Activated naive CD8-positive, alpha-beta T cell (primary cell): ENCODE measurements around the gene KLK6.
"Not testable (repeated sequence)": the region's sequence is repeated elsewhere in the genome, so short reads cannot be mapped to it uniquely, and the experiment has no call there.

ENCODE experiments used
- H3K27ac Mint-ChIP-seq: one replicate; pipeline ENCODE4 v1.8.0; 2021; ENCODE audit warnings: mixed read lengths
- H3K27me3 Mint-ChIP-seq: one replicate; pipeline ENCODE4 v1.8.0; 2021; ENCODE audit warnings: mixed read lengths
- H3K36me3 Mint-ChIP-seq: one replicate; pipeline ENCODE4 v1.8.0; 2021; ENCODE audit warnings: mixed read lengths
- H3K4me1 Mint-ChIP-seq: one replicate; pipeline ENCODE4 v1.8.0; 2021; ENCODE audit warnings: low read depth, mixed read lengths
- H3K4me3 Mint-ChIP-seq: one replicate; pipeline ENCODE4 v1.8.0; 2021; ENCODE audit warnings: mild to moderate bottlenecking, mixed read lengths
- H3K9me3 Mint-ChIP-seq: one replicate; pipeline ENCODE4 v1.8.0; 2021; ENCODE audit warnings: low read depth, mixed read lengths

Gene KLK6

DNA sequence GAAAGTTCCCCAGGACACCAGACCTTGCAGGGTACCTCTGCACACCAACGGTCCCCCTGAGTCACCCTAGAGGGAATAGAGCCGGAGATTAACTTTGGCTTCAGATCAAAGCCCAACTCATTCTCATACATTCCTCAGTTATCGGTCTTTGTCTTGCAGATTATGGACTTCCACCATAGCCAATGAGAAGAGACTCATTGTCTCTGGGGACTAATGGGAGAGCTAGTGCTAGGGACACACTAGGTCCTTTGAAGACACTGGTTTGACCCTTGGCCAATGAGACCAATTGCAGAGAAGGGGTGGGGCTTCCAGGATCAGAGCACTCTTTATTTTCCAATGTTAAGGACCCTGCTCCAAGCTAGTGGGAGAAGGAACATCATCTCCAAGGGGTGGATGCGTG lies 8.2 kb upstream of the KLK6 start:
- no peaks in the 10 kb centered on the region for H3K36me3 Mint-ChIP-seq
- peaks cover 37% of the 10 kb centered on the region for H3K27me3 Mint-ChIP-seq
- no peak overlapping the region for H3K4me3 Mint-ChIP-seq
- no peak overlapping the region for H3K27ac Mint-ChIP-seq
- no peaks in the 10 kb centered on the region for H3K4me1 Mint-ChIP-seq
- no peaks in the 10 kb centered on the region for H3K9me3 Mint-ChIP-seq

DNA sequence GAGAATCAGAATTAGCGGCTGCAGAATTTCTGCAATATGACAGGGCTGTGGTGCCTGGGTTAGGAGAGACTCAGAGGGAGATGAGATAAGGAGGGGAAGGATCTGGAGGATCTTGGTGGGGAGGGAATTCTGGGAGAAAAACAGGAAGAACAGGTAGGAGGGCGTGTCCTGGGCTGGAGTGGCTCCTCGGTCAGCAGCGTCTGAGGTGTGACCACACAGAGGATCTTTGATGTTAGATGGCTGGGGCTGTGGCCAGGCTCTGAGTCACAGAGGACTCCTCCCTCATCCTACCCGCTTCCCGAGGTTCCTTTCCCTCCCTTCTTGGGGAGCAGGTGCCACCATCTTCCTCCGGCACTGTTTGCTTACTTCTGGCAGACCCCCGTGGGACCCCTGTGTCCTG lies 6.4 kb upstream of the KLK6 start:
- Mint-ChIP-seq H3K9me3 (no peaks in the 10 kb centered on the region), H3K4me1 (no peaks in the 10 kb centered on the region), H3K27ac (no peak overlapping the region), H3K27me3 (peaks cover 32% of the 10 kb centered on the region), H3K36me3 (no peaks in the 10 kb centered on the region), H3K4me3 (no peak overlapping the region)

DNA sequence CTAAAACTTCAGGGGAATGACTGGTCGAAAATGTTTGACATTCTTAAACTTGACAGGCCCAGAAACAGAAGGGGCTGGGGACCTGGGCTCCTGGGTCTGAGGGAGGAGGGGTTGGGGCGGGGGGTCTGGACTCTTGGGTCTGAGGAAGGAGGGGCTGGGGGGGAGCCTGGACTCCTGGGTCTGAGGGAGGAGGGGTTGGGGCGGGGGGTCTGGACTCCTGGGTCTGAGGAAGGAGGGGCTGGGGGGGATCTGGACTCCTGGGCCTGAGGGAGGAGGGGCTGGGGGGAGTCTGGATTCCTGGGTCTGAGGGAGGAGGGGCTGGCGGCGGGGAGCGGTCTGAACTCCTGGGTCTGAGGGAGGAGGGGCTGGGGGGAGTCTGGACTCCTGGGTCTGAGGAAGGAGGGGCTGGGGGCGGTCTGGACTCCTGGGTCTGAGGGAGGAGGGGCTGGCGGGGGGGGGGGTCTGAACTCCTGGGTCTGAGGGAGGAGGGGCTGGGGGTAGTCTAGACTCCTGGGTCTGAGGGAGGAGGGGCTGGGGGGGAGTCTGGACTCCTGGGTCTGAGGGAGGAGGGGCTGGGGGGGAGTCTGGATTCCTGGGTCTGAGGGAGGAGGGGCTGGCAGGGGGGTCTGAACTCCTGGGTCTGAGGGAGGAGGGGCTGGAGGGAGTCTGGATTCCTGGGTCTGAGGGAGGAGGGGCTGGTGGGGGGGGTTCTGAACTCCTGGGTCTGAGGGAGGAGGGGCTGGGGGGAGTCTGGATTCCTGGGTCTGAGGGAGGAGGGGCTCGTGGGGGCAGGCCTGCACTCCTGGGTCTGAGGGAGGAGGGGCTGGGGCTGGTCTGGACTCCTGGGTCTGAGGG lies 5.5 kb upstream of the KLK6 start:
- Mint-ChIP-seq H3K27me3 (peaks cover 36% of the 10 kb centered on the region), H3K36me3 (no peaks in the 10 kb centered on the region), H3K4me1 (no peaks in the 10 kb centered on the region), H3K27ac (no peak overlapping the region), H3K9me3 (no peaks in the 10 kb centered on the region), H3K4me3 (no peak overlapping the region)

DNA sequence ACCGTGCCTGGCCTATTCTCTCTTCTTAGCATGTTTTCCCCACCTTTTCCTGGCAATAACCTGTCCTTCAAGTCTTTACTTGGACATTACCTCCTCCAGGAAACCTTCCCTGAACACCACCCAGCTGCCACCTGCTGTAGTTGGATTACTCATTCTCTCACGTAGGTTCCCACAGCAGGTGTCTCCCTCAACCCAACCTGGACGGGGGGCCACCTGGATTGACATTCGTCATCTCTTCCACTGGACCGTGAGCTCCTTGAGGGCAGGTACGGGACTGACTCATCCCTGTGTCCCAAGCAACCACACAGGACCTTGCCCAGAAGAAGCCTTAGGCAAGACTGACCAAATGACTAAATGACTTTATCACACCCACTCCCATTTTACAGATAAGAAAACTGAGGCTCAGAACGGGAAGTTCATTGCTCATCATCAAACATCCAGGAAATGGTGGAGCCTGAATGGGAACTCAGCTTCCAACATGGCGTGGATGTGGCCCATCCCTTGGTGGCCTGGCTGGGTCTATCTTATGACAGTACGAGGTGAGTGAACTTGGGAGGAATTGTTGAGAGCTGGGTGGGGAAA lies 3.5 kb upstream of the KLK6 start:
- no peaks in the 10 kb centered on the region for H3K9me3 Mint-ChIP-seq
- H3K27ac Mint-ChIP-seq, result no peak overlapping the region
- H3K27me3 Mint-ChIP-seq, result peaks cover 40% of the 10 kb centered on the region
- no peaks in the 10 kb centered on the region for H3K36me3 Mint-ChIP-seq
- no peaks in the 10 kb centered on the region for H3K4me1 Mint-ChIP-seq
- no peak overlapping the region for H3K4me3 Mint-ChIP-seq

DNA sequence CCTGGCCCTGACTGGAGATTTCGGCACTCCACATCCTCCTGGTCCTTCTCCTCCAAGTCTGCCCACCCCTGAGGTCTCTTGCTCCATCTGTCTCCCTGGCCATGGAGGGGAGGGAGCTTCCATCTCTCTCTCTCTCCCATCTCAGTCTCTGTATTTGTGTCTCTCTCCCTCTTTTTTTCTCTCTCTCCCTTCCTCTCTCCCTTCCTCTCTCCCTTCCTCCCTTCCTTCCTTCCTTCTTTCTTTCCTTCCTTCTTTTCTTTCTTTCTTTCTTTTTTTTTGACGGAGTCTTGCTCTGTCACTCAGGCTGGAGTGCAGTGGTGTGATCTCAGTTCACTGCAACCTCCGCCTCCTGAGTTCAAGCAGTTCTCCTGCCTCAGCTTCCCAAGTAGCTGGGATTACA lies 419 bp upstream of the KLK6 start:
- H3K4me1 Mint-ChIP-seq, H3K27ac Mint-ChIP-seq, H3K36me3 Mint-ChIP-seq, H3K9me3 Mint-ChIP-seq, H3K4me3 Mint-ChIP-seq: not testable (repeated sequence)
- peaks cover 30% of the 10 kb centered on the region for H3K27me3 Mint-ChIP-seq

DNA sequence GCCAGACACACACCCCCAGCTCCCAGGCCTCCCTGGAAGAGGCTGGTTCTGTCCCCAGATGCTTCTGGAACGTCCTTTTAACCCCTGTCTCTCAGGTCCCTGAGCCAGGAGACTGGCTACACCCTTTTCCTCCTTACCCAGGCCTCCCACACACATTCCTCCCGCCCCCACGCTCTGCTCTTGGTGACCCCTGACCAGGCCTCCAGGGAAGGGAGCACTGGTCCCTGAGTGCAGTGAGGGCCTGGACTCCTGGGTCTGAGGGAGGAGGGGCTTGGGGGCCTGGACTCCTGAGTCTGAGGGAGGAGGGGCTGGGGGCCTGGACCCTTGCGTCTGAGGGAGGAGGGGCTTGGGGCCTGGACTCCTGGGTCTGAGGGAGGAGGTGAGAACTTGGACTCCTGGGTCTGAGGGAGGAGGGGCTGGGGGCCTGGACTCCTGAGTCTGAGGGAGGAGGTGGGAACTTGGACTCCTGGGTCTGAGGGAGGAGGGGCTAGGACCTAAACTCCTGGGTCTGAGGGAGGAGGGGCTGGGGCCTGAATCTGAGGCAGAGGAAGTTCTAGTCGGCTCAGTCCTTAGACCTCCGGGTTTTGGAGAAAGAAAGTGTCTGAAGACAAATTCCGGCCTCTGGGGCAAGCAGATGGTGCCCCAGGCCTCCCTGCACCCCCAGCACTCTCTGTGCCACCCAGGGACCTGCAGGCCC lies 527 bp downstream of the KLK6 start:
- H3K4me1 Mint-ChIP-seq, result no peaks in the 10 kb centered on the region
- peaks cover 27% of the 10 kb centered on the region for H3K27me3 Mint-ChIP-seq
- H3K27ac Mint-ChIP-seq, result no peak overlapping the region
- no peaks in the 10 kb centered on the region for H3K9me3 Mint-ChIP-seq
- no peak overlapping the region for H3K4me3 Mint-ChIP-seq
- no peaks in the 10 kb centered on the region for H3K36me3 Mint-ChIP-seq

DNA sequence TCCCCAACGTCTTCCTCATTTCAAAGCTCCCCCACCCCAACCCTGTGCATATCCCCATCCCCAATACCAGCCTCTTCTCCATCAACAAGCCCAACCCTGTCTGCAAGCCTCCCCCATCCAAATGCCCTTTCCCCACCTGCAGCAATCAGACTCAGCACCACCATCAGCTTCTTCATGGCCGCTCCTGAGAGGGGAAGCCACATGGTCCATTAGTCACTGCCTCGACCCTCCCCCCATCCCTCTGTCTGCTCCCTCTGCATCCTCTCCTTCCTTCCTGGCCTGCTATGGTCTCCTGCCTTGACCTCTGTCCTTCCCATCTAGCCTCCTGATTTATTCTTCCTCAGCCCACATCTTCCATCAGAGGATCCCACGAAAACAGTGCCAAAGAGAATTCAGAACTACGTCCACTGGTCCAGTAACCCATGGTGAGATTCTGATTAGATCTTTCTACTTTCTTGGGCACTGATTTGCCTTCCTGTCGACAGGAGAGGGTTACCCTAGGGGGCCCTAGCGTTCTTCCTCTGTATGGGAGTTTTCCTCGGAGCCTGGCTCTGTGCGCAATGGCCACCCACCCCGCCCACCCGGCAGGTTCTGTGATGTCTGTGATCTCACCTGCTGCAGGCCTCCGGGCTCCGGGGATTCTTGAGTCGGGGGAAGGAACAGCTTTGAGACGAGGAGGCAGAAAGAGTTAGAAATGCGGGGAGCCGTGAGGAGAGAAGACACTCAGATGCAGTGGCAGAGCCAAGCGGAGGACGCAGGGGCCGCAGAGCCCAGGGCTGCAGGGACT lies 1.3 kb downstream of the KLK6 start:
- no peaks in the 10 kb centered on the region for H3K36me3 Mint-ChIP-seq
- H3K4me3 Mint-ChIP-seq, result no peak overlapping the region
- H3K27ac Mint-ChIP-seq, result no peak overlapping the region
- H3K4me1 Mint-ChIP-seq, result no peaks in the 10 kb centered on the region
- no peaks in the 10 kb centered on the region for H3K9me3 Mint-ChIP-seq
- peaks cover 30% of the 10 kb centered on the region for H3K27me3 Mint-ChIP-seq

DNA sequence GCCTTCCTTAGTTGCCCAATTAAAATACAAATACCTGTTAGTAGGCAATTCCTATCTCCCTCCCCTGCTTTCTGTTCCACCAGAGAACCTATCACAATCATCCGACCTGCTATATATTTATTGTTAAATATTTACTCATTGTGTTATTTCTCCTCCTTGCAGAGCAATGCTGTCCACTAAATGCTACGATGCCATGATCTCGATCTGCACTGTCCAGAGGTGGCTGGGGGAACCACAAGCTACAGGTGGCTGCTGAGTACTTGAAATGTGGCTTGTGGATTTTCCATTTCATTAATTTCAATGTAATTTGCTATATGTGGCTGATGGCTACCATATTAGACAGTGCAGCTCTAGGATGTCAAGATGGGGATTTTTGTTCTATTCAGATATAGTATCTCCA lies 5.1 kb downstream of the KLK6 start:
- H3K4me3 Mint-ChIP-seq, result no peak overlapping the region
- H3K36me3 Mint-ChIP-seq, result no peaks in the 10 kb centered on the region
- H3K27me3 Mint-ChIP-seq, result peaks cover 22% of the 10 kb centered on the region
- no peaks in the 10 kb centered on the region for H3K4me1 Mint-ChIP-seq
- no peak overlapping the region for H3K27ac Mint-ChIP-seq
- H3K9me3 Mint-ChIP-seq, result peaks cover 4% of the 10 kb centered on the region

DNA sequence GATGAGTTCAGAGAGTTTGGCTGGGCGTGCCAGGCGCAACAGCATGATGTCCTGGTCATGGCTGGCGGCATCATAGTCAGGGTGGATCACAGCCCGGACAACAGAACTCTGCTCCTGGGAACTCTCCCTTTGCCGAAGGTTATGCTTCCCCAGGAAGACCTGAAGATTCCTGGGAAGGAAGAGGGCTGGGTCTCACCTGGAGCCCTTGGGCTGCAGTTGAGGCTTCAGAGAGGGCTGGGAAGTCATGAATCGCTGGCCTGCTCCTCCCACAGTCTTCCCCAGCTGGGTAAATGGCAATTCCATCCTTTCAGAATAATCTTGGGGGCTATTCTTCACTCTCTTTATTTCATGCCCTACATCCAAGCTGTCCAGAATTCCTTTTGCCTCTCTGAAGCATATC lies 6.0 kb downstream of the KLK6 start:
- Mint-ChIP-seq H3K36me3 (no peaks in the 10 kb centered on the region), H3K4me3 (no peak overlapping the region), H3K27me3 (peaks cover 27% of the 10 kb centered on the region)

DNA sequence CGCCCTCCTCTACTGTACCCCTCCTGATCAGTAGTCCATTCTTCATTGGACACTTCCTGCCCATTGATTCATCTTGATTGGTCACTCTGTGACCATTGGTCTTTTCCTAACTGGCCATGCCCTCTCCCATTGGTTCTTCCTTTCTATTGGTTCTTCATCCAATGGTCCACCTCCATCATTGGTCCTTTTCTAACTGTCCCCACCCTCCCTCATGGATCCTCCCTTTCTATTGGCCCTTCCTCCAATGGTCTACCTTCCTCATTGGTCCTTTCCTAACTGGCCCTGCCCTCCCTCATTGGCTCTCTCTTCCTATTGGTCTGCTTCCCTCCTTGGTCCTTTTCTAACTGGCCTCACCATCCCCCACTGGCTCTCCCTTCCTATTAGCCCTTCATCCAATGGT lies 7.1 kb downstream of the KLK6 start:
- H3K27ac Mint-ChIP-seq, result no peak overlapping the region
- H3K4me3 Mint-ChIP-seq, result no peak overlapping the region
- peaks cover 4% of the 10 kb centered on the region for H3K9me3 Mint-ChIP-seq
- H3K27me3 Mint-ChIP-seq, result peaks cover 32% of the 10 kb centered on the region
- H3K36me3 Mint-ChIP-seq, result no peaks in the 10 kb centered on the region
- no peaks in the 10 kb centered on the region for H3K4me1 Mint-ChIP-seq

More for the DNA sequence above, 6.0 kb downstream of the KLK6 start:
- no peak overlapping the region for H3K27ac Mint-ChIP-seq
- peaks cover 4% of the 10 kb centered on the region for H3K9me3 Mint-ChIP-seq
- H3K4me1 Mint-ChIP-seq, result no peaks in the 10 kb centered on the region

DNA sequence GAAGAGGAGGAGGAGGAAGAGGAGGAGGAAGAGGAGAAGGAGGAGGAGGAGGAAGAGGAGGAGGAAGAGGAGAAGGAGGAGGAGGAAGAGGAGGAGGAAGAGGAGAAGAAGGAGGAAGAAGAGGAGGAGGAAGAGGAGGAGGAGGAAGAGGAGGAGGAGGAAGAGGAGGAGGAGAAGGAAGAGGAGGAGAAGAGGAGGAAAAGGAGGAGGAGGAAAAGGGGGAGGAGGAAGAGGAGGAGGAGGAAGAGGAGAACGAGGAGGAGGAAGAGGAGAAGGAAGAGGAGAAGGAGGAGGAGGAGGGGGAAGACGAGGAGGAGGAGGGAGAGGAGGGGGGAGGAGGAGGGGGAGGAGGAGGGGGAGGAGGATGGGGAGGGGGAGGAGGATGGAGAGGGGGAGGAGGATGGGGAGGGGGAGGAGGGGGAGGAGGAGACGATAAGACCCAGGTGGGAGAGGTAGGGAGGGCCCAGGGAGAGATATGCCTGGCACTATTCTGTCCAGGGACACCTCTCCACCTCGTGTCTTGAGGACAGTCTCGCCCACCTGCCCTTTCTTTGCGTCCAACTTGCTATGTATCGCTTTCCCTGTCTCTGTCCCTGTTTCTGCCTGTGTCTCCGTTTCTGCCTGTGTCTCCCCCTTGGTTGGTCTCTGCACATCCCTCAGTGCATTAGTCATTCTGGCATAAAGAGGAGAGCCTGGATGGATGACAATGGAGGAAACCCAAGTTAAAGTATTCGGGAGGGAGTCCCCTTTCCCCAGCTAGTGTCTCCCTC lies 9.5 kb downstream of the KLK6 start:
- no peaks in the 10 kb centered on the region for H3K36me3 Mint-ChIP-seq
- H3K9me3 Mint-ChIP-seq, result peaks cover 4% of the 10 kb centered on the region
- H3K4me3 Mint-ChIP-seq, result no peak overlapping the region
- no peak overlapping the region for H3K27ac Mint-ChIP-seq
- H3K27me3 Mint-ChIP-seq, result peaks cover 27% of the 10 kb centered on the region
- no peaks in the 10 kb centered on the region for H3K4me1 Mint-ChIP-seq

DNA sequence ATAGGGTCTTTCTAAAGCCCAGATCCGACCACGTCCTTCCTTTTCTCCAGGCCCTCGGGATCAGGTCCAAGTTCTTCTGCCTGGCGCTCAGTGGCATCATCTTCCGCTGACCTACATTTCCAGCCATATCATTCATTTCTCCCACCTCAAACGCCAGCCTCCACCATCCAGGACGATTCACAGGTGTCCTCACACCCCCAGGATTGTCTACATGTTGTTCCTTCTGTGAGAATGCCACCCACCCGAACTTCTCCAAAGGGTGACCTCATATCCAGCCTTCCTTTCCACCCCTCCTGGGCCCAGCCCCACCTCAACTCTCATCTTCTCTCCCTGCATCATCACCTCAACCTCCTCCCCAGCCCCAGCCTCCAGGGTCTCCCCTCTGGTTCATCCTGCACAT lies 11.8 kb downstream of the KLK6 start:
- Mint-ChIP-seq H3K36me3 (no peaks in the 10 kb centered on the region), H3K4me1 (no peaks in the 10 kb centered on the region), H3K27me3 (peaks cover 25% of the 10 kb centered on the region), H3K9me3 (peaks cover under 1% of the 10 kb centered on the region), H3K27ac (no peak overlapping the region), H3K4me3 (no peak overlapping the region)

DNA sequence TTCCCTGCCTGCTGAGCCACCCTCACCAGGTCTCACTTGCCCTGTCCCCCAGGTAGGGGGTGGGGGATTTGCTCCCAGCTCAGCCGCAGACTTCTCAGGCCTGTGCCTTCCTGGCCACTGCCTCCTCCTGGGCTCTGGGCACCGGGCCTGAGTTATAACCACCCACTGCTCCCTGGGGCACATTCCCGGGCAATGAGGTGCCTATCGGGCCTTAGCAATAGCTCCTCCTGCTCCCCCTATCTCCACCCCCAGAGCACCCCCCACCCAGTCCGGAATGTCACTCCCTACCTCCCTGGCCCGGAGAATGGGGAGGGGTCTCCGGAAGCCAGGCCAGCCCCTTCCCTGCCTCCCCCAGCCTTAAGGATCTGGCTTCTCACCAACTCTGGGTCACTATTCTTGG lies 16.5 kb downstream of the KLK6 start, which contains the start of gene KLK5:
TSS of gene KLK5 (minus strand) at position 129 of the 400 bp plus-strand sequence. CDS start 381 bp downstream, outside the sequence.
- Mint-ChIP-seq H3K9me3 (no peaks in the 10 kb centered on the region), H3K27me3 (peaks cover 27% of the 10 kb centered on the region), H3K4me3 (no peak within 1 kb of the TSS), H3K27ac (no peak within 1 kb of the TSS), H3K4me1 (no peaks in the 10 kb centered on the region), H3K36me3 (no peaks in the 10 kb centered on the region)

DNA sequence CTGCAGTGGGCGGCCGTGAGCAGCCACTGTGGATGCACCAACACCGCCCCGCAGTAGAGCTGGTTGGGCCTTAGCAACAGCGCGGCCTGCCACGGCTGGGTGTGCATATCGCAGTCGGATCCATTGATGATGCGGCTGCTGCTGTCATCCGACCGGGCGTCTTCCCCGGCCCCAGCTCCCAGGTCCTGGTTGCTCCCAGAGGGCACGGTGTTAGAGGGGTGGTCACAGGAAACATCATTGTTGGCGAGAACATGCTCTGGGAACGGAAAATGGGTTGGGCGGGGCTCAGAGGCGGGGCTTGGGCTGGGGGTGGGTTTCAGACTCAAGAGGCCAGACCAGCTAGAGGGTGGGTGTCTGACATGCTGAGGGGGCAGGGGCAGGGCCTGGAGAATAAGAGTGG lies 19.5 kb downstream of the KLK6 start:
- H3K4me1 Mint-ChIP-seq, result no peaks in the 10 kb centered on the region
- H3K27me3 Mint-ChIP-seq, result peaks cover 31% of the 10 kb centered on the region
- H3K27ac Mint-ChIP-seq, result no peak overlapping the region
- H3K4me3 Mint-ChIP-seq, result no peak overlapping the region
- no peaks in the 10 kb centered on the region for H3K36me3 Mint-ChIP-seq
- no peaks in the 10 kb centered on the region for H3K9me3 Mint-ChIP-seq
